ENCODE data around the gene SCYL2. TPM values are rescaled to one million over a fixed set of nuclear protein-coding genes. Genes with fewer than 3 reads are reported as not detected.

The SCYL2 gene
- polyA plus RNA-seq, 1 donor (not counting 4 experiments of a cell fraction or from before 2014, with no cell fraction given) = 31.5 TPM

DNA sequence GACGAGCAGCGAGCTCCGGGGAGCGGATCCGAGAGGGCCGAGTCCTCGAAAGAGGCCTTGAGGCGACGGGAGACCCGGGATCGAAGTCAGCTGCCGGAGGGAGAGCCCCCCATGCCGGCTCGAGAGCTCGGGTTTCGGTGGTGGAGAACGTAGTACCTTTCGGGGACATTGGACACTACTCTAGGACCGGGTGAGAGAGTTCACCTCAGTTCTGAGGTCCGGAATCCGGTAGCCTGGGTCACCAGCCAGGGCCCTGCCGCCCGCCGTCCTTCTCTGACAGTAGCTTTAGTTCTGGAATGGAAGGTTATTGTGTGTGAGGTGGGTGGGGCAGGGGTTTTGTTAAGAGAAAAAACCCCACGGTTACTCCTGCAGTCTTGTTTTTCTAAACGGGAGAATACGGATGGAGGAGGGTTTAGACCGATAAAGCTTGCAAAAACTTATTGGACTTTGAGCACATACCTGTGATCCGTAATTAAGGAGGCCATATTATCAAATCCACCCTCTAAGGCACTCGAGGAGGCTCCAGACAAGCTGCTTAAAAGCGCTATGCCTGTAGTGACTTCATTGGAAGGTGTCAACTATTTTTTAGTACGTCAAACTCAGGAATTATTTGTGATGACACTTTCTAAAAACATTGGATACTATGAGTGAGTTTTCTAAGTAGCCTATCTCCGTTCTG, 765 bp downstream of the SCYL2 start:
- peak overlapping the region; percentile 87 for H2AFZ ChIP-seq (ENCODE audit: control insufficient read depth, low read length)
- no peaks in the 10 kb centered on the region for H3K27me3 ChIP-seq (ENCODE audit: control insufficient read depth, extremely low read depth, insufficient read depth, low read length)
- H3K4me2 ChIP-seq (ENCODE audit: control insufficient read depth, extremely low read depth, insufficient read depth, low read depth, low read length) = peak overlapping the region; percentile 80
- H3K9me3 ChIP-seq (ENCODE audit: control insufficient read depth, low read depth, low read length) = no peaks in the 10 kb centered on the region
- H3K79me2 ChIP-seq (ENCODE audit: control insufficient read depth, insufficient read depth, low read length) = peaks cover 49% of the 10 kb centered on the region
- H3K4me1 ChIP-seq (ENCODE audit: control insufficient read depth, extremely low read depth, insufficient read depth, low read length) = peaks cover 16% of the 10 kb centered on the region
- peak; percentile 41 for FAIRE-seq
- no peaks in the 10 kb centered on the region for H3K36me3 ChIP-seq (ENCODE audit: control insufficient read depth in 2 of 2, extremely low read depth in 1 of 2, insufficient read depth in 2 of 2, low read length in 2 of 2)
- H3K9ac ChIP-seq (ENCODE audit: control insufficient read depth, extremely low read depth, insufficient read depth, low read length) = peak overlapping the region; percentile 95
- H3K27ac ChIP-seq (ENCODE audit: control insufficient read depth, insufficient read depth, low read length) = peak overlapping the region; percentile 91
- DNase-seq (ENCODE audit: low read depth, low spot score) = no peak
- TF ChIP-seq, protein P1, sequence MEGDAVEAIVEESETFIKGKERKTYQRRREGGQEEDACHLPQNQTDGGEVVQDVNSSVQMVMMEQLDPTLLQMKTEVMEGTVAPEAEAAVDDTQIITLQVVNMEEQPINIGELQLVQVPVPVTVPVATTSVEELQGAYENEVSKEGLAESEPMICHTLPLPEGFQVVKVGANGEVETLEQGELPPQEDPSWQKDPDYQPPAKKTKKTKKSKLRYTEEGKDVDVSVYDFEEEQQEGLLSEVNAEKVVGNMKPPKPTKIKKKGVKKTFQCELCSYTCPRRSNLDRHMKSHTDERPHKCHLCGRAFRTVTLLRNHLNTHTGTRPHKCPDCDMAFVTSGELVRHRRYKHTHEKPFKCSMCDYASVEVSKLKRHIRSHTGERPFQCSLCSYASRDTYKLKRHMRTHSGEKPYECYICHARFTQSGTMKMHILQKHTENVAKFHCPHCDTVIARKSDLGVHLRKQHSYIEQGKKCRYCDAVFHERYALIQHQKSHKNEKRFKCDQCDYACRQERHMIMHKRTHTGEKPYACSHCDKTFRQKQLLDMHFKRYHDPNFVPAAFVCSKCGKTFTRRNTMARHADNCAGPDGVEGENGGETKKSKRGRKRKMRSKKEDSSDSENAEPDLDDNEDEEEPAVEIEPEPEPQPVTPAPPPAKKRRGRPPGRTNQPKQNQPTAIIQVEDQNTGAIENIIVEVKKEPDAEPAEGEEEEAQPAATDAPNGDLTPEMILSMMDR (optimal IDR thresholded peaks at IDR 0.05 in 1 of 3, IDR thresholded peaks at IDR 0.05 in 1 of 3, conservative IDR thresholded peaks at IDR 0.05 in 1 of 3; ENCODE audit: extremely low read depth in 1 of 3, insufficient read depth in 2 of 3, low read length in 3 of 3) = no peak
- no peak for TF ChIP-seq EZH2 (IDR thresholded peaks at IDR 0.05; ENCODE audit: low read length)
- dilution Hi-C loops (cut with MboI; ENCODE audit: extremely low pct_ligation_motif_present, low sequenced_read_pairs) = no loop called here
- H3K9me1 ChIP-seq (ENCODE audit: control insufficient read depth, extremely low read depth, insufficient read depth, low read length) = peaks cover 2% of the 10 kb centered on the region
- H3K4me3 ChIP-seq (ENCODE audit: control insufficient read depth in 2 of 3, extremely low read depth in 1 of 3, insufficient read depth in 2 of 3, low read depth in 1 of 3, low read length in 3 of 3) = peak overlapping the region; percentile 83 to 92 (median 92)
- H4K20me1 ChIP-seq (ENCODE audit: control insufficient read depth, extremely low read depth, insufficient read depth, low read length) = no peaks in the 10 kb centered on the region

DNA sequence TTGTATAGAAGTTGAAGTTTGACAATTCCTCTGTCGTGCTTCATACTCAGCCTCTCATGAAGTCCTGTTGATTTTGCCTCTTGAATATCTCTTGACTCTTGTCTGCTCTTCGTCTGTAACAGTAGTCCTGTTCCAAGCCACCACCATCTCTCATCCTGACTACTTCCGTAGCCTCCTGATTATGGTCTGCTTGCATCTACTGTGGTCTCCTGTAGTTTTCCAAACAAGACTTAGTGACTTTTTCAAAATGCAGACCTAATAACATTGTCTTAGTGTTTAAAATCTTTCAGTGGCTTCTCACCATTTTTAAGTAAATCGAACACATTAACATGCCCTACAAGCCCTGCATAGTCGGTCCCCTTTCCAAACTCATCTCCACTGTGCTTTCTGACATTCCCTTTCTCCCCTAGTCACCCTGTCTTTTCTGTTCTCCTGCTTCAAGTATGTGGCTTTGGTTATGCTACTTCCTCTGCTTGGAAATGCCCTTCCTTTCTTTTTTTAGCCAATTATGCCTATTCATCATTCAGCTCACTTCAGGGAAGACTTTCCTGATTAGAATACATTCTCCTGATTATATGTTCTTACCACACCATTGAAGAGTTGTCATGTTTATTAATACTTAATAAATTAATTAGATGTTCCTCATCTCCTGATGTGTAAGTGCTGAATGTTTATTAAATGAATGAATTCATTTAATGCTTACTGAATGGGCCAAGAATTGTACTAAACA, 2.0 kb downstream of the SCYL2 start:
- Histone ChIP-seq H3K4me2 (ENCODE audit: control insufficient read depth, extremely low read depth, insufficient read depth, low read depth, low read length) (peak overlapping the region; percentile 80), H3K36me3 (ENCODE audit: control insufficient read depth in 2 of 2, extremely low read depth in 1 of 2, insufficient read depth in 2 of 2, low read length in 2 of 2) (no peaks in the 10 kb centered on the region), H3K9ac (ENCODE audit: control insufficient read depth, extremely low read depth, insufficient read depth, low read length) (peak overlapping the region; percentile 13), H3K9me1 (ENCODE audit: control insufficient read depth, extremely low read depth, insufficient read depth, low read length) (peaks cover 2% of the 10 kb centered on the region), H3K79me2 (ENCODE audit: control insufficient read depth, insufficient read depth, low read length) (peaks cover 62% of the 10 kb centered on the region), H3K27me3 (ENCODE audit: control insufficient read depth, extremely low read depth, insufficient read depth, low read length) (no peaks in the 10 kb centered on the region), H2AFZ (ENCODE audit: control insufficient read depth, low read length) (no peak overlapping the region), H4K20me1 (ENCODE audit: control insufficient read depth, extremely low read depth, insufficient read depth, low read length) (no peaks in the 10 kb centered on the region), H3K4me1 (ENCODE audit: control insufficient read depth, extremely low read depth, insufficient read depth, low read length) (peaks cover 16% of the 10 kb centered on the region), H3K27ac (ENCODE audit: control insufficient read depth, insufficient read depth, low read length) (peak overlapping the region; percentile 3), H3K4me3 (ENCODE audit: control insufficient read depth in 2 of 3, extremely low read depth in 1 of 3, insufficient read depth in 2 of 3, low read depth in 1 of 3, low read length in 3 of 3) (peak overlapping the region; percentile 83 to 92 (median 92)), H3K9me3 (ENCODE audit: control insufficient read depth, low read depth, low read length) (no peaks in the 10 kb centered on the region)
- FAIRE-seq = no peak
- DNase-seq (ENCODE audit: low read depth, low spot score) = no peak
- dilution Hi-C loops (cut with MboI; ENCODE audit: extremely low pct_ligation_motif_present, low sequenced_read_pairs) = no loop called here
- TF ChIP-seq, protein P1 (optimal IDR thresholded peaks at IDR 0.05 in 1 of 3, IDR thresholded peaks at IDR 0.05 in 1 of 3, conservative IDR thresholded peaks at IDR 0.05 in 1 of 3; ENCODE audit: extremely low read depth in 1 of 3, insufficient read depth in 2 of 3, low read length in 3 of 3) = no peak
- no peak for TF ChIP-seq EZH2 (IDR thresholded peaks at IDR 0.05; ENCODE audit: low read length)
